ENCODE measurements around the gene RCAN2.

Gene RCAN2

DNA sequence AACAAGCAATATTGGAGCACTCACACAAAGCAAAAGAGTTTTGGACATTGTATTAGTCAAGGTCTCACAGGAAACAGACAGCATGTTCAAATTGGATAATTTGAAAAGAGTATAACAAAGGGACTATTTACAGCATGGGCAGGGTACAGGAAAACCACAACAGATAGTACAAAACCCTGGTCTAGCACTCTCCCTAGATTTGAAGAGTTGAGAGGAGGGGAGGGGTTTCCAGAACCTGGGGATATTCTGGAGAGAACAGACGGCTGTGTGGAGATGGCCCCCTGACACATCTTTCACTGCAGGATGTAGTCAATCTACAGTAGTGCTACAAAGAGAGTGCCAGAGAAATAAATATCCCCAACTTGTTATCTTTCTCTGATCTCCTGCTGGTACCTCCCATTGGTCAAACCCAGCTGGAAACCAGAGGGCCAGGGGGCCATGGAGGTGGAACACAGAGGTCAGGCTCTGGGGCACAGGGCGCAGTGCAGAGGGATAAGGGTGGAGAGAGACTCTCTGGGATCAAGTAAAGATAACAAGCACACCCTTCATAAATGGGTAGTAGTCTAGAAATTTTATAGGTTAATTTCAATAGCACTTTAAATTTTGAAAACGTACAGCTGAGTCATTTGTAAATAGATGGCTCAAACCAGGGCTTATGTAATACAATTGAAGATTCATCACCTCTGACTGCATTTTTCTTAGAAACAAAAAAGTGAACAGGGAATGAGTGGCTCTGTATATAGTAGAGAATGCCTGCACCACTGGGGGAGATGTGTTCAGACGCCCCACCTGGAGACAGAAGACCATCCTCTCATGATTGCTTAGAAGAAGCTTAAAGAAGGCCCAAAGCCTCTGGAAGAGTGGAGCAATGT, 25.7 kb downstream of the RCAN2 start:
- DNase-seq (ENCODE audit: low spot score), result no peak
- Histone ChIP-seq H3K27ac (peak overlapping the region in 1 of 2 donors; percentile 2), H3K4me3 (no peak overlapping the region)
- TF ChIP-seq, protein P1, sequence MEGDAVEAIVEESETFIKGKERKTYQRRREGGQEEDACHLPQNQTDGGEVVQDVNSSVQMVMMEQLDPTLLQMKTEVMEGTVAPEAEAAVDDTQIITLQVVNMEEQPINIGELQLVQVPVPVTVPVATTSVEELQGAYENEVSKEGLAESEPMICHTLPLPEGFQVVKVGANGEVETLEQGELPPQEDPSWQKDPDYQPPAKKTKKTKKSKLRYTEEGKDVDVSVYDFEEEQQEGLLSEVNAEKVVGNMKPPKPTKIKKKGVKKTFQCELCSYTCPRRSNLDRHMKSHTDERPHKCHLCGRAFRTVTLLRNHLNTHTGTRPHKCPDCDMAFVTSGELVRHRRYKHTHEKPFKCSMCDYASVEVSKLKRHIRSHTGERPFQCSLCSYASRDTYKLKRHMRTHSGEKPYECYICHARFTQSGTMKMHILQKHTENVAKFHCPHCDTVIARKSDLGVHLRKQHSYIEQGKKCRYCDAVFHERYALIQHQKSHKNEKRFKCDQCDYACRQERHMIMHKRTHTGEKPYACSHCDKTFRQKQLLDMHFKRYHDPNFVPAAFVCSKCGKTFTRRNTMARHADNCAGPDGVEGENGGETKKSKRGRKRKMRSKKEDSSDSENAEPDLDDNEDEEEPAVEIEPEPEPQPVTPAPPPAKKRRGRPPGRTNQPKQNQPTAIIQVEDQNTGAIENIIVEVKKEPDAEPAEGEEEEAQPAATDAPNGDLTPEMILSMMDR (IDR thresholded peaks at IDR 0.05), result no peak

DNA sequence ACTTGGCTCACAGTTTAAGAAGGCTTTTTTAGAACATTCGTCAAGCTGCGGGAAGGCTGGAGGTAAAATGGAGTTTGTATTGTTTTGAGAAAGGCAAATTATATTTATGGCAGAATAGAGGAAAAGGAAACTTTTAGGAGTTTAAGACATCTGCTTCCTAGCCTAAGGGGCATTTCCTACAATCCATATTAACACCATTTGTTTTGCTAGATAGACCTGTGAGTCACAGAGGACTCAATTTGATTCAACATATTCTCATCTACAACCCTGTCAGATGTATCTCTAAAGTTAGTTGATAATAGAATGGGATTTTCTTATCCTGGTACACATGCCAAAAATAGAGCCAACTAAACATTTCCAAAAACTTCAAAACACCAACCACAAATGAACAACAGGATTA, 35.0 kb downstream of the RCAN2 start:
- Histone ChIP-seq H3K4me3 (no peak overlapping the region), H3K27ac (peak overlapping the region; percentile 24 to 55)
- TF ChIP-seq, protein P1 (IDR thresholded peaks at IDR 0.05), result no peak
- no peak for DNase-seq (ENCODE audit: low spot score)

DNA sequence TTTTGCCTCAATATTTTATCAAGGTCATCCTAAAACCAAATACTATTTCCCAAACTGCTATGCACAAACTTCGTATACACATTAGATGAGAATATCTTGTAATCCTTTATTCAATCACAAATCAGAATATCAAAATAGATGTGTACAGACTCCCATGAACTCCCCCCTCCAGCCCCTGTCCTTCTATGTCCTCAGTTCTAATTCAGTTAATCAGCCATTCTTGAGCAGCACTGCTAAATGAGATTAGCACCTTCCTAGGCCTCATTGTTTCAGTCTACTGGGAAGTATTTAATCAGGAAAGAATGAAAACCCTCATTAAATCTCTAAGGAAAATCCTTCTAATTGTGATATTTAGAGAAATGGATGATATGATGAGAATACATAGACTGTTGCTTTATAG, 36.6 kb downstream of the RCAN2 start:
- DNase-seq (ENCODE audit: low spot score), result no peak
- TF ChIP-seq, protein P1 (IDR thresholded peaks at IDR 0.05), result no peak
- Histone ChIP-seq H3K4me3 (no peak overlapping the region), H3K27ac (peak overlapping the region; percentile 55 to 68)

DNA sequence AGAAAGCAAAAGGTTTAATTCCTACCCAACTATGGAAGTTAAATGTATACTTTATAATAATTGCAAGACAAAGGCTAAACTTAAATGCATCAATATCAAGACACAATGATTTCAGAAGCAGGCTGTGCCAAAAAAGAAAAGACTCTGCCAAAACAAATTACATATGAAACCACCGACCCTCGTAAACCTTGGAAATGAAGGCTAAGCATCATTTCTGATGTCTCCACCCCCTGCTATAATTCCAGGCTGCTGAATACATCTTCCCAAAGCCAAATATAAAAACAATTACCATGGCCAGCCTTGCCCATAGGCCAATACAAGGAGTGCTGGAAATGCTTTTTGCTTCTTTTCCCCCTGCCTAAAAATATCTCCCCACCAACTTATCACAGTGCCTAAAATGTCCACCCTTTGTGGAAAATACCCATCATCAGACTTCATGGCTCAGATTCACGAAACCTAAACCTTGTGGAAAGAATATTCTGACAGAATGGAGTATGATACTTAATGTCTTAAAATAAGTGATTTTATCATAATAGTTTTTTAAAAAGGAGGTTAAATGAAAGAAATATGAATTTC, 37.4 kb downstream of the RCAN2 start:
- TF ChIP-seq, protein P1 (IDR thresholded peaks at IDR 0.05), result no peak
- Histone ChIP-seq H3K4me3 (peak overlapping the region; percentile 34), H3K27ac (peak overlapping the region; percentile 54 to 55)
- DNase-seq (ENCODE audit: low spot score), result no peak

DNA sequence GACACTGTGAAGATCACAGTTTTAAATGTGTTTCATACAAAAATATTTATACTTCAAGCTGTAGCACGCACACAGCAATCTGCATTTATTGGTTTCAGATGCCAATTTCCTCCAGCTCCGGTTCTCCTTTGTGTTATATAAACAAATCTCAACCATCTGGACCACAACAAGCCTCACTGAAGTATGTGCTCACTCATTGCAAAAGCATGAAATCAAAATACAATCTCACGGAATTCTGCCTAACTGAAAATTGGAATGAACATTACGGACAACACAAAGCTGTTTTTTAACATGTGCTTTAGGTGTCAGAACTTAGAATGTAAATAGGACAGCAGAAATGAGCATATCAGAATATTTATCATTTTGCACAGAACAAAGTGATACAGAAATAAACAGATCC, 38.0 kb downstream of the RCAN2 start:
- H3K27ac ChIP-seq, result peak overlapping the region; percentile 54 to 55
- H3K4me3 ChIP-seq, result peak overlapping the region; percentile 34
- DNase-seq (ENCODE audit: low spot score), result no peak

DNA sequence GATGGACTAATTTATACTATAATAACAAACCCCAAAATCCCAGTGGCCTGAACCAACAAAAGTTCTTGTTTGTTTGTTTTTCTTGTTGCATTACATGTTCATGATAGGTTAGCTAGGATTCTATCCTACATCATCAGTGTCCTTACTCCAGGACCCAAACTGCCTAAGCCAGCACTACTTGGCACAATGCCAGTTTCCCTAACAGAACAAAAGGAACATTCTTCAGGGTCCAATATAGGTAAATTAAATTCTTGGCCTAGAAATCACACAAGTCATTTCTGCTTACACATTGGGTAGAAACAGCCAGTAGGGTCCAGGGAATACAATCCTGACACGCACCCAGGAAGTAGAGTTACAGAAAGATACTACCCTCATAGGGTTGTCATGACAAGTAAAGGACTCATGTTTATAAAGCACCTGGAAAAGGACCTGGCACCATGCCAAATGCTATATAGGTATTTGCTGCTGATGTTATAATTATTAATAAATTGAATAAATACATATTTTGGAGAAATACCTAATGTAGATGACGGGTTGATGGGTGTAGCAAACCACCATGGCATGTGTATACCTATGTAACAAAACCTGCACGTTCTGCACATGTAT, 38.8 kb downstream of the RCAN2 start:
- Histone ChIP-seq H3K27ac (peak overlapping the region; percentile 30 to 38), H3K4me3 (no peak overlapping the region)
- DNase-seq (ENCODE audit: low spot score), result no peak

More for the DNA sequence above, 38.0 kb downstream of the RCAN2 start:
- TF ChIP-seq, protein P1 (IDR thresholded peaks at IDR 0.05), result no peak

More for the DNA sequence above, 38.8 kb downstream of the RCAN2 start:
- TF ChIP-seq, protein P1 (IDR thresholded peaks at IDR 0.05), result no peak

All from coronary artery (tissue), 2 donors.